ENCODE results near the gene TNFRSF1A. TPM values are rescaled to one million over a fixed set of nuclear protein-coding genes. Genes with fewer than 3 reads are reported as not detected.

TNFRSF1A gene
- total and polyA plus RNA-seq, 2 of the 13 experiments (the other 11 are each of a cell fraction or from before 2014, with no cell fraction given), result 41.5 to 61.2 TPM

DNA sequence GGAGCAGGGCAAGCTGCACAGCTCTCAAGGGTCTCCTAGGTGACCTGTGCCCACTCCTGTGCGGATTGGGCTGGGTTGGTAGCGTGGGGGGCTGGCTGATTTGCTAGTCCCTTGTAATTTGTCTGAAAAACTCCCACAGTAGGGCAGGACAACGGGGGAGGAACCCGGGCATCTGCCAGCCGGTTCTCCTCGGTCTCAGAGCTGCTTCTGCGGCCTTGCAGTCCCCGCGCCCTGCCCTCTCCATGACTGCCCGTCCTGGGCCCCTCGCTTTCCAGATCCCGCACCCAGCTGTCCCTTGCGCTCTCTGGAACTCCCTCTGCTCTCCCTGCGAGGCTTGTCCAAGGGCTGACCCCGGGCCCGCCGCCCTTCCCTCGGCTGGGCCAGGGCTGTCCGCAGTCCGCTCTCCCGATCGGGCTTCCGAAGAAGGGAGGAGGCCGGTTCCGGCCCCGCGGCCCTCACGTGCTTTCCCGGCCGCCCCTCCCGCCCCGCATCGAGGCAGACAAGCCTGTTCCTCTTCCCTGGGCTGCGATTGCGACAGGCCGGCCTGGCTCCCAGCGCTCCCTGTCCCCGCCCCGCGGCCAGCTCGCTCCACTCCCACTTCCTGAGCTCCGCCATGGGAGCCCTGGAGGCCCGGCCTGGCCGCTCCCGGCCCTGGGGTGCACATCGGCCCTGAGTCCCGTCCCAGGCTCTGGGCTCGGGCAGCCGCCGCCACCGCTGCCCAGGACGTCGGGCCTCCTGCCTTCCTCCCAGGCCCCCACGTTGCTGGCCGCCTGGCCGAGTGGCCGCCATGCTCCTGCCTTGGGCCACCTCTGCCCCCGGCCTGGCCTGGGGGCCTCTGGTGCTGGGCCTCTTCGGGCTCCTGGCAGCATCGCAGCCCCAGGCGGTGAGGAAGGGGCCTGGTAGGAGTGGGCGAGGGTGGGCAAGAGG, 42.0 kb upstream of the TNFRSF1A start, which contains the start of gene LTBR (continued):
- TF ChIP-seq, protein P1, sequence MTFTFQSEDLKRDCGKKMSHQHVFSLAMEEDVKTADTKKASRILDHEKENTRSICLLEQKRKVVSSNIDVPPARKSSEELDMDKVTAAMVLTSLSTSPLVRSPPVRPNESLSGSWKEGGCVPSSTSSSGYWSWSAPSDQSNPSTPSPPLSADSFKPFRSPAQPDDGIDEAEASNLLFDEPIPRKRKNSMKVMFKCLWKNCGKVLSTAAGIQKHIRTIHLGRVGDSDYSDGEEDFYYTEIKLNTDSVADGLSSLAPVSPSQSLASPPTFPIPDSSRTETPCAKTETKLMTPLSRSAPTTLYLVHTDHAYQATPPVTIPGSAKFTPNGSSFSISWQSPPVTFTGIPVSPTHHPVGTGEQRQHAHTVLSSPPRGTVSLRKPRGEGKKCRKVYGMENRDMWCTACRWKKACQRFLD (CRISPR knock-in tag; IDR thresholded peaks at IDR 0.05; ENCODE audit: borderline replicate concordance), result peak; percentile 22; the same call in 1 of the 2 replicates
- TF ChIP-seq JARID2 (CRISPR knock-in tag; IDR thresholded peaks at IDR 0.05; ENCODE audit: insufficient replicate concordance), result peak; percentile 86
- TF ChIP-seq ZBTB7A (CRISPR knock-in tag; IDR thresholded peaks at IDR 0.05), result peak; percentile 40; the same call in 1 of the 2 replicates
- peak; percentile 93; the same call in 1 of the 2 replicates for TF ChIP-seq ZNF616 (CRISPR knock-in tag; IDR thresholded peaks at IDR 0.05; ENCODE audit: low read depth)
- TF ChIP-seq, protein P2, sequence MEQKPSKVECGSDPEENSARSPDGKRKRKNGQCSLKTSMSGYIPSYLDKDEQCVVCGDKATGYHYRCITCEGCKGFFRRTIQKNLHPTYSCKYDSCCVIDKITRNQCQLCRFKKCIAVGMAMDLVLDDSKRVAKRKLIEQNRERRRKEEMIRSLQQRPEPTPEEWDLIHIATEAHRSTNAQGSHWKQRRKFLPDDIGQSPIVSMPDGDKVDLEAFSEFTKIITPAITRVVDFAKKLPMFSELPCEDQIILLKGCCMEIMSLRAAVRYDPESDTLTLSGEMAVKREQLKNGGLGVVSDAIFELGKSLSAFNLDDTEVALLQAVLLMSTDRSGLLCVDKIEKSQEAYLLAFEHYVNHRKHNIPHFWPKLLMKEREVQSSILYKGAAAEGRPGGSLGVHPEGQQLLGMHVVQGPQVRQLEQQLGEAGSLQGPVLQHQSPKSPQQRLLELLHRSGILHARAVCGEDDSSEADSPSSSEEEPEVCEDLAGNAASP (CRISPR knock-in tag; IDR thresholded peaks at IDR 0.05; ENCODE audit: borderline replicate concordance), result peak; percentile 82
- no peak for TF ChIP-seq NCOR1 (IDR thresholded peaks at IDR 0.05; ENCODE audit: borderline replicate concordance, low read length)
- peak; percentile 81; the same call in 1 of the 2 replicates for TF ChIP-seq ZNF615 (CRISPR knock-in tag; IDR thresholded peaks at IDR 0.05; ENCODE audit: borderline replicate concordance)
- TF ChIP-seq CAMTA2 (CRISPR knock-in tag; IDR thresholded peaks at IDR 0.05; ENCODE audit: borderline replicate concordance), result peak; percentile 82; the same call in 1 of the 2 replicates
- TF ChIP-seq, protein P3, sequence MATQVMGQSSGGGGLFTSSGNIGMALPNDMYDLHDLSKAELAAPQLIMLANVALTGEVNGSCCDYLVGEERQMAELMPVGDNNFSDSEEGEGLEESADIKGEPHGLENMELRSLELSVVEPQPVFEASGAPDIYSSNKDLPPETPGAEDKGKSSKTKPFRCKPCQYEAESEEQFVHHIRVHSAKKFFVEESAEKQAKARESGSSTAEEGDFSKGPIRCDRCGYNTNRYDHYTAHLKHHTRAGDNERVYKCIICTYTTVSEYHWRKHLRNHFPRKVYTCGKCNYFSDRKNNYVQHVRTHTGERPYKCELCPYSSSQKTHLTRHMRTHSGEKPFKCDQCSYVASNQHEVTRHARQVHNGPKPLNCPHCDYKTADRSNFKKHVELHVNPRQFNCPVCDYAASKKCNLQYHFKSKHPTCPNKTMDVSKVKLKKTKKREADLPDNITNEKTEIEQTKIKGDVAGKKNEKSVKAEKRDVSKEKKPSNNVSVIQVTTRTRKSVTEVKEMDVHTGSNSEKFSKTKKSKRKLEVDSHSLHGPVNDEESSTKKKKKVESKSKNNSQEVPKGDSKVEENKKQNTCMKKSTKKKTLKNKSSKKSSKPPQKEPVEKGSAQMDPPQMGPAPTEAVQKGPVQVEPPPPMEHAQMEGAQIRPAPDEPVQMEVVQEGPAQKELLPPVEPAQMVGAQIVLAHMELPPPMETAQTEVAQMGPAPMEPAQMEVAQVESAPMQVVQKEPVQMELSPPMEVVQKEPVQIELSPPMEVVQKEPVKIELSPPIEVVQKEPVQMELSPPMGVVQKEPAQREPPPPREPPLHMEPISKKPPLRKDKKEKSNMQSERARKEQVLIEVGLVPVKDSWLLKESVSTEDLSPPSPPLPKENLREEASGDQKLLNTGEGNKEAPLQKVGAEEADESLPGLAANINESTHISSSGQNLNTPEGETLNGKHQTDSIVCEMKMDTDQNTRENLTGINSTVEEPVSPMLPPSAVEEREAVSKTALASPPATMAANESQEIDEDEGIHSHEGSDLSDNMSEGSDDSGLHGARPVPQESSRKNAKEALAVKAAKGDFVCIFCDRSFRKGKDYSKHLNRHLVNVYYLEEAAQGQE (IDR thresholded peaks at IDR 0.05; ENCODE audit: borderline replicate concordance in 1 of 2, low read depth in 1 of 2, low read length in 2 of 2), result no peak
- TF ChIP-seq, protein P4, sequence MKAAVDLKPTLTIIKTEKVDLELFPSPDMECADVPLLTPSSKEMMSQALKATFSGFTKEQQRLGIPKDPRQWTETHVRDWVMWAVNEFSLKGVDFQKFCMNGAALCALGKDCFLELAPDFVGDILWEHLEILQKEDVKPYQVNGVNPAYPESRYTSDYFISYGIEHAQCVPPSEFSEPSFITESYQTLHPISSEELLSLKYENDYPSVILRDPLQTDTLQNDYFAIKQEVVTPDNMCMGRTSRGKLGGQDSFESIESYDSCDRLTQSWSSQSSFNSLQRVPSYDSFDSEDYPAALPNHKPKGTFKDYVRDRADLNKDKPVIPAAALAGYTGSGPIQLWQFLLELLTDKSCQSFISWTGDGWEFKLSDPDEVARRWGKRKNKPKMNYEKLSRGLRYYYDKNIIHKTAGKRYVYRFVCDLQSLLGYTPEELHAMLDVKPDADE (CRISPR knock-in tag; IDR thresholded peaks at IDR 0.05), result no peak
- TF ChIP-seq ZMYM2 (CRISPR knock-in tag; IDR thresholded peaks at IDR 0.05), result no peak
- peak; percentile 90 for TF ChIP-seq ZNF331 (CRISPR knock-in tag; IDR thresholded peaks at IDR 0.05)
- peak; percentile 81; the same call in 1 of the 2 replicates for TF ChIP-seq MEIS2 (CRISPR knock-in tag; IDR thresholded peaks at IDR 0.05)
- TF ChIP-seq ASH2L (IDR thresholded peaks at IDR 0.05; ENCODE audit: insufficient read length, low read depth, low read length), result peak; percentile 38
- TF ChIP-seq, protein P5, sequence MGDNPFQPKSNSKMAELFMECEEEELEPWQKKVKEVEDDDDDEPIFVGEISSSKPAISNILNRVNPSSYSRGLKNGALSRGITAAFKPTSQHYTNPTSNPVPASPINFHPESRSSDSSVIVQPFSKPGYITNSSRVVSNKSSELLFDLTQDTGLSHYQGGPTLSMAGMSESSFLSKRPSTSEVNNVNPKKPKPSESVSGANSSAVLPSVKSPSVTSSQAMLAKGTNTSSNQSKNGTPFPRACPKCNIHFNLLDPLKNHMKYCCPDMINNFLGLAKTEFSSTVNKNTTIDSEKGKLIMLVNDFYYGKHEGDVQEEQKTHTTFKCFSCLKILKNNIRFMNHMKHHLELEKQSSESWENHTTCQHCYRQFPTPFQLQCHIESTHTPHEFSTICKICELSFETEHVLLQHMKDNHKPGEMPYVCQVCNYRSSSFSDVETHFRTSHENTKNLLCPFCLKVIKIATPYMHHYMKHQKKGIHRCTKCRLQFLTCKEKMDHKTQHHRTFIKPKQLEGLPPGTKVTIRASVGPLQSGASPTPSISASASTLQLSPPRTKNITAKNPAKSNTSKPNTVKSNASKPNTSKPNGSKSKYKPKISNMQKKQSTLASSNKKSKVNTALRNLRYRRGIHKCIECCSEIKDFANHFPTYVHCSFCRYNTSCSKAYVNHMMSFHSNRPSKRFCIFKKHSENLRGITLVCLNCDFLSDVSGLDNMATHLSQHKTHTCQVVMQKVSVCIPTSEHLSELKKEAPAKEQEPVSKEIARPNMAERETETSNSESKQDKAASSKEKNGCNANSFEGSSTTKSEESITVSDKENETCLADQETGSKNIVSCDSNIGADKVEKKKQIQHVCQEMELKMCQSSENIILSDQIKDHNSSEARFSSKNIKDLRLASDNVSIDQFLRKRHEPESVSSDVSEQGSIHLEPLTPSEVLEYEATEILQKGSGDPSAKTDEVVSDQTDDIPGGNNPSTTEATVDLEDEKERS (CRISPR knock-in tag; IDR thresholded peaks at IDR 0.05), result peak; percentile 88
- peak; percentile 34; the same call in 1 of the 2 replicates for TF ChIP-seq ZNF777 (CRISPR knock-in tag; IDR thresholded peaks at IDR 0.05)
